WERI-Rb-1 (cell line): ENCODE measurements around the gene LPCAT1.
"Not testable (repeated sequence)": the region's sequence is repeated elsewhere in the genome, so short reads cannot be mapped to it uniquely, and the experiment has no call there.

ENCODE experiments used
- DNase-seq: peaks from one replicate; pipeline ENCODE4 v3.0.0-alpha.2; 2020
- H3K27ac ChIP-seq: fragments of 250-450 bp; sonication (Bioruptor Pico); 2 replicates; pipeline ENCODE4 v1.5.1; 2020; ENCODE audit warnings: mild to moderate bottlenecking, moderate library complexity
- H3K27me3 ChIP-seq: fragments of 250-450 bp; sonication (Bioruptor Pico); 2 replicates; pipeline ENCODE4 v1.5.1; 2021; ENCODE audit warnings: mild to moderate bottlenecking, low read depth, moderate library complexity; ENCODE audit not compliant: insufficient read depth, severe bottlenecking
- H3K36me3 ChIP-seq: fragments of 250-450 bp; sonication (Bioruptor Pico); 2 replicates; pipeline ENCODE4 v1.5.1; 2020; ENCODE audit warnings: mild to moderate bottlenecking, moderate library complexity
- H3K4me3 ChIP-seq: 2 replicates; pipeline ENCODE4 v1.5.1; 2011; ENCODE audit warnings: low read depth, mild to moderate bottlenecking, control low read depth, low read length
- H3K9me3 ChIP-seq: fragments of 250-450 bp; sonication (Bioruptor Pico); 2 replicates; pipeline ENCODE4 v1.5.1; 2021; ENCODE audit warnings: mild to moderate bottlenecking, moderate library complexity; ENCODE audit not compliant: severe bottlenecking
- CTCF ChIP-seq: IDR thresholded peaks from 2 replicates; pipeline ENCODE4 v1.5.1; 2011; ENCODE audit warnings: low read depth, mild to moderate bottlenecking, control low read depth, inconsistent platforms, low read length

Gene LPCAT1

GRCh38 chr5:1505506-1506241 lies 18.1 kb downstream of the LPCAT1 start:
- peaks cover 36% of the 10 kb centered on the region for H3K36me3 ChIP-seq
- H3K4me3 ChIP-seq, result no peak overlapping the region
- H3K9me3 ChIP-seq, result no peaks in the 10 kb centered on the region
- TF ChIP-seq CTCF, result no peak
- H3K27me3 ChIP-seq, result no peaks in the 10 kb centered on the region
- H3K27ac ChIP-seq, result peak overlapping the region; percentile 41
- peak; percentile 81 for DNase-seq

GRCh38 chr5:1505089-1505488 lies 18.7 kb downstream of the LPCAT1 start:
- H3K27me3 ChIP-seq, DNase-seq, H3K9me3 ChIP-seq, H3K27ac ChIP-seq, H3K4me3 ChIP-seq: not testable (repeated sequence)
- H3K36me3 ChIP-seq, result peaks cover 36% of the 10 kb centered on the region

GRCh38 chr5:1504617-1505016 lies 19.1 kb downstream of the LPCAT1 start:
- no peak for TF ChIP-seq CTCF
- Histone ChIP-seq H3K4me3 (no peak overlapping the region), H3K27me3 (no peaks in the 10 kb centered on the region), H3K9me3 (no peaks in the 10 kb centered on the region), H3K27ac (no peak overlapping the region), H3K36me3 (peaks cover 38% of the 10 kb centered on the region)
- DNase-seq, result no peak

- Histone ChIP-seq H3K4me3 (no peak overlapping the region), H3K9me3 (no peaks in the 10 kb centered on the region), H3K36me3 (peaks cover 40% of the 10 kb centered on the region), H3K27me3 (no peaks in the 10 kb centered on the region), H3K27ac (no peak overlapping the region)
- no peak for DNase-seq
- TF ChIP-seq CTCF, result no peak
These were observed 19.6 kb downstream of the LPCAT1 start for GRCh38 chr5:1504069-1504595.

GRCh38 chr5:1503241-1504068 lies 20.3 kb downstream of the LPCAT1 start:
- Histone ChIP-seq H3K36me3 (peaks cover 40% of the 10 kb centered on the region), H3K27me3 (no peaks in the 10 kb centered on the region), H3K27ac (no peak overlapping the region), H3K4me3 (no peak overlapping the region), H3K9me3 (no peaks in the 10 kb centered on the region)
- TF ChIP-seq CTCF, result no peak
- DNase-seq, result no peak

GRCh38 chr5:1502737-1503120 lies 21.0 kb downstream of the LPCAT1 start:
- Histone ChIP-seq H3K36me3 (peaks cover 43% of the 10 kb centered on the region), H3K4me3 (no peak overlapping the region)

More at GRCh38 chr5:1502737-1503120, 21.0 kb downstream of the LPCAT1 start:
- no peak for TF ChIP-seq CTCF
- no peak overlapping the region for H3K27ac ChIP-seq
- H3K9me3 ChIP-seq, result no peaks in the 10 kb centered on the region
- no peak for DNase-seq
- H3K27me3 ChIP-seq, result no peaks in the 10 kb centered on the region
